Left lung (tissue), 10 donors: Measurements from ENCODE around the gene ANTXR2. TPM values are rescaled to one million over a fixed set of nuclear protein-coding genes. Genes with fewer than 3 reads are reported as not detected.

Source experiments
- ATAC-seq: fragments of 200-7000 bp; cut with Tn5 transposase; one replicate; pipeline ENCODE4 v1.9.1; 2020; ENCODE audit warnings: moderate library complexity
- DNase-seq, 4 donors: peaks; one replicate each; pipeline ENCODE4 v3.0.0-alpha.2; 2013 to 2020
- H3K27ac ChIP-seq, 2 donors: fragments of 200-600 bp; sonication (generic) in 1 of 2; one replicate each; pipeline versions ENCODE4 v1.5.0 to v1.8.0; 2020 to 2021
- H3K27me3 ChIP-seq, 2 donors: fragments of 200-600 bp; sonication (generic) in 1 of 2; one replicate each; pipeline versions ENCODE4 v1.5.0 to v1.8.0; 2020 to 2021
- H3K36me3 ChIP-seq, 2 donors: fragments of 200-600 bp; sonication (generic) in 1 of 2; one replicate each; pipeline versions ENCODE4 v1.5.0 to v1.8.0; 2020 to 2021
- H3K4me1 ChIP-seq, 2 donors: fragments of 200-600 bp; one replicate each; pipeline ENCODE4 v1.8.0; 2021
- H3K4me3 ChIP-seq, 2 donors: fragments of 200-600 bp; sonication (generic) in 1 of 2; one replicate each; pipeline versions ENCODE4 v1.5.0 to v1.8.0; 2020 to 2021; ENCODE audit warnings: mild to moderate bottlenecking in 1 of 2
- H3K9me3 ChIP-seq, 2 donors: fragments of 200-600 bp; sonication (generic) in 1 of 2; one replicate each; pipeline versions ENCODE4 v1.5.0 to v1.8.0; 2020 to 2021
- CTCF ChIP-seq, 2 donors: fragments of 200-600 bp; sonication (generic) in 1 of 2; IDR thresholded peaks; one replicate each; pipeline versions ENCODE4 v1.5.0 to v1.8.0; 2021; ENCODE audit warnings: antibody characterized with exemption in 2 of 2
- intact Hi-C, 2 donors: fragments of 100-400 bp; cut with DNase I; formaldehyde crosslinking; loops; one replicate each; pipeline versions ENCODE4 v1.11.2 to v1.14.2; 2022
- polyA plus RNA-seq, 6 donors: library from polyadenylated mRNA; unstranded; fragments of 120-200 nt; gene quantifications; one replicate each; pipeline ENCODE4 v1.2.1, GENCODE V29; 2013; ENCODE audit not compliant: insufficient read length in 6 of 6
- total RNA-seq, 2 donors: library from RNA; stranded (reverse); fragmentation: NEBNext Ultra II Directional; extraction: Animal tissue kit (Norgen Biotek cat#: 25700); gene quantifications; one replicate each; pipeline ENCODE4 v1.2.1, GENCODE V29; 2021
- donor health status: DM: no; HTN: yes; CAD: no.
- donor health status: DM: no; HTN: no; CAD: no.

ANTXR2 gene
- total and polyA plus RNA-seq, 8 donors = 45.6 to 73.3 (median 66.1) TPM

GRCh38 chr4:79920163-79920853, 152.7 kb downstream of the ANTXR2 start:
- intact Hi-C loops = no loop called here
- ATAC-seq (no peak), DNase-seq (no peak)
- no peaks in the 10 kb centered on the region for H3K9me3 ChIP-seq
- H3K27me3 ChIP-seq = no peaks in the 10 kb centered on the region
- H3K4me3 ChIP-seq = no peak overlapping the region
- no peaks in the 10 kb centered on the region for H3K4me1 ChIP-seq
- H3K27ac ChIP-seq = no peak overlapping the region
- TF ChIP-seq CTCF (IDR thresholded peaks at IDR 0.05) = no peak
- H3K36me3 ChIP-seq = no peaks in the 10 kb centered on the region

- Histone ChIP-seq H3K4me3 (no peak overlapping the region), H3K4me1 (peaks cover 0 to 4% of the 10 kb centered on the region in 2 donors), H3K27ac (no peak overlapping the region), H3K9me3 (no peaks in the 10 kb centered on the region), H3K27me3 (no peaks in the 10 kb centered on the region), H3K36me3 (no peaks in the 10 kb centered on the region)
- no peak for ATAC-seq
- DNase-seq = no peak
- no peak for TF ChIP-seq CTCF (IDR thresholded peaks at IDR 0.05)
- intact Hi-C loops = no loop called here
Observed at GRCh38 chr4:79918292-79918691, 154.7 kb downstream of the ANTXR2 start.

- TF ChIP-seq CTCF (IDR thresholded peaks at IDR 0.05) = peak; percentile 31 to 50
- Histone ChIP-seq H3K36me3 (no peaks in the 10 kb centered on the region), H3K27me3 (no peaks in the 10 kb centered on the region), H3K9me3 (no peaks in the 10 kb centered on the region), H3K4me1 (peaks cover 0 to 4% of the 10 kb centered on the region in 2 donors), H3K4me3 (no peak overlapping the region), H3K27ac (no peak overlapping the region)
- ATAC-seq (peak; percentile 54), DNase-seq (no peak)
- intact Hi-C loops = no loop called here
Observed at GRCh38 chr4:79917246-79917645, 155.8 kb downstream of the ANTXR2 start.

GRCh38 chr4:79915246-79915645, 157.8 kb downstream of the ANTXR2 start:
- intact Hi-C loops = no loop called here
- no peak for ATAC-seq

GRCh38 chr4:79913581-79913980, 159.4 kb downstream of the ANTXR2 start:
- Histone ChIP-seq H3K4me1 (peaks cover 0 to 4% of the 10 kb centered on the region in 2 donors), H3K9me3 (no peaks in the 10 kb centered on the region), H3K27ac (no peak overlapping the region), H3K36me3 (no peaks in the 10 kb centered on the region), H3K27me3 (no peaks in the 10 kb centered on the region), H3K4me3 (no peak overlapping the region)
- DNase-seq (no peak), ATAC-seq (no peak)
- no peak for TF ChIP-seq CTCF (IDR thresholded peaks at IDR 0.05)
- intact Hi-C loops = no loop called here

More at GRCh38 chr4:79915246-79915645, 157.8 kb downstream of the ANTXR2 start:
- Histone ChIP-seq H3K4me3 (no peak overlapping the region), H3K27me3 (no peaks in the 10 kb centered on the region), H3K4me1 (peaks cover 0 to 4% of the 10 kb centered on the region in 2 donors), H3K36me3 (no peaks in the 10 kb centered on the region), H3K9me3 (no peaks in the 10 kb centered on the region), H3K27ac (no peak overlapping the region)
- no peak for DNase-seq
- no peak for TF ChIP-seq CTCF (IDR thresholded peaks at IDR 0.05)
